H1 (cell line): ENCODE results near the gene CACNA1C. TPM values are rescaled to one million over a fixed set of nuclear protein-coding genes. Genes with fewer than 3 reads are reported as not detected.
"Not testable (repeated sequence)": the region's sequence is repeated elsewhere in the genome, so short reads cannot be mapped to it uniquely, and the experiment has no call there.

Experiments used
- CTCF ChIA-PET: fragments of 300-600 bp; sonication (Branson Sonifier 250); formaldehyde crosslinking; loops from one replicate; lab custom pipeline; 2021; ENCODE audit not compliant: partially characterized antibody; lab: Charles Lee
- POLR2A ChIA-PET: fragments of 300-600 bp; sonication (Branson Sonifier 250); formaldehyde crosslinking; loops from one replicate; lab custom pipeline; 2021; ENCODE audit warnings: inconsistent platforms; ENCODE audit not compliant: partially characterized antibody; lab: Charles Lee
- DNase-seq, 2 experiments: peaks; one replicate each; pipeline versions ENCODE4 v3.0.0 to v3.0.0-alpha.2; 2010 to 2022; ENCODE audit warnings: low spot score in 2 of 2, low read depth in 1 of 2, mixed read lengths in 1 of 2
- FAIRE-seq: peaks from 2 replicates; lab custom pipeline; 2011; peaks lifted over from hg19 to GRCh38; lab: Jason Lieb, UNC
- H2AFZ ChIP-seq: 2 replicates; pipeline ENCODE4 v1.8.1; 2012; ENCODE audit warnings: low read length, inconsistent platforms
- H2AK5ac ChIP-seq: 2 replicates; pipeline ENCODE4 v1.6.1; 2013; ENCODE audit warnings: low read depth, low read length
- H2BK120ac ChIP-seq: replicated peaks from 2 replicates; pipeline ENCODE3; 2013; ENCODE audit warnings: low read depth, low read length, inconsistent platforms
- H2BK12ac ChIP-seq: 2 replicates; pipeline ENCODE4 v1.6.1; 2013; ENCODE audit warnings: low read depth, low read length
- H2BK15ac ChIP-seq: 2 replicates; pipeline ENCODE4 v1.6.1; 2013; ENCODE audit warnings: low read length
- H2BK20ac ChIP-seq: 2 replicates; pipeline ENCODE4 v1.6.1; 2013; ENCODE audit warnings: low read length
- H2BK5ac ChIP-seq: 2 replicates; pipeline ENCODE4 v1.6.1; 2013; ENCODE audit warnings: low read depth, low read length
- H3K14ac ChIP-seq: 2 replicates; pipeline ENCODE4 v1.6.1; 2013; ENCODE audit warnings: inconsistent platforms; ENCODE audit not compliant: insufficient read length
- H3K18ac ChIP-seq: 2 replicates; pipeline ENCODE4 v1.6.1; 2013; ENCODE audit warnings: low read length; ENCODE audit errors: extremely low read depth
- H3K23ac ChIP-seq: 2 replicates; pipeline ENCODE4 v1.6.1; 2013; ENCODE audit warnings: inconsistent platforms; ENCODE audit not compliant: insufficient read length
- H3K23me2 ChIP-seq: 2 replicates; pipeline ENCODE4 v1.6.1; 2013; ENCODE audit warnings: low read depth, low read length
- H3K27ac ChIP-seq: 2 replicates; pipeline ENCODE4 v1.6.1; 2011; ENCODE audit warnings: low read depth, low read length, inconsistent platforms
- H3K27me3 ChIP-seq, 4 experiments: replicated peaks in 1 of 4; 1 replicate in 1 of 4; 2 replicates in 3 of 4; pipeline versions ENCODE4 v1.6.1 to v1.8.1; 2011 to 2013; ENCODE audit warnings: low read length in 3 of 4, mild to moderate bottlenecking in 3 of 4, inconsistent platforms in 2 of 4, mixed read lengths in 2 of 4, moderate library complexity in 1 of 4; ENCODE audit not compliant: control insufficient read depth in 3 of 4, insufficient read depth in 3 of 4; ENCODE audit errors: extremely low read depth in 1 of 4
- H3K36me3 ChIP-seq, 4 experiments: 2 replicates each; pipeline versions ENCODE4 v1.6.1 to v1.8.1; 2011 to 2013; ENCODE audit warnings: mild to moderate bottlenecking in 4 of 4, low read length in 3 of 4, moderate library complexity in 2 of 4, control low read depth in 1 of 4, inconsistent platforms in 1 of 4; ENCODE audit not compliant: insufficient read depth in 4 of 4, control insufficient read depth in 2 of 4
- H3K4ac ChIP-seq: replicated peaks from 2 replicates; pipeline ENCODE3; 2013; ENCODE audit warnings: low read length, low read depth, mixed read lengths, inconsistent platforms; ENCODE audit not compliant: insufficient read length
- H3K4me1 ChIP-seq, 4 experiments: replicated peaks in 1 of 4; 1 replicate in 1 of 4; 2 replicates in 3 of 4; pipeline versions ENCODE4 v1.6.1 to v1.8.1; 2011 to 2013; ENCODE audit warnings: low read length in 3 of 4, inconsistent platforms in 2 of 4, mixed read lengths in 1 of 4; ENCODE audit not compliant: insufficient read depth in 4 of 4, control insufficient read depth in 3 of 4
- H3K4me2 ChIP-seq, 2 experiments: 2 replicates each; pipeline versions ENCODE4 v1.6.1 to v1.8.1; 2011 to 2013; ENCODE audit warnings: low read depth in 2 of 2, low read length in 2 of 2, control low read depth in 1 of 2, inconsistent platforms in 1 of 2, mild to moderate bottlenecking in 1 of 2; ENCODE audit not compliant: insufficient read depth in 1 of 2
- H3K4me3 ChIP-seq, 4 experiments: fragments of 200-600, 300-600 bp in 1 of 4; sonication (generic), shearing (Covaris generic), sonication (Bioruptor Twin) in 1 of 4; 2 replicates each; pipeline versions ENCODE4 v1.5.1 to v1.8.1; 2011 to 2016; ENCODE audit warnings: low read length in 4 of 4, low read depth in 3 of 4, control low read depth in 2 of 4, inconsistent platforms in 2 of 4, mild to moderate bottlenecking in 2 of 4, mixed read lengths in 1 of 4, moderate library complexity in 1 of 4; ENCODE audit not compliant: insufficient read depth in 2 of 4; ENCODE audit errors: extremely low read depth in 1 of 4
- H3K56ac ChIP-seq: replicated peaks from 2 replicates; pipeline ENCODE3; 2013; ENCODE audit warnings: low read depth, mild to moderate bottlenecking, mixed read lengths, low read length, inconsistent platforms; ENCODE audit not compliant: insufficient read length
- H3K79me1 ChIP-seq: 2 replicates; pipeline ENCODE4 v1.6.1; 2013; ENCODE audit warnings: low read depth, low read length, control low read depth
- H3K79me2 ChIP-seq, 2 experiments: 2 replicates each; pipeline versions ENCODE4 v1.6.1 to v1.8.1; 2012 to 2013; ENCODE audit warnings: low read length in 2 of 2, mild to moderate bottlenecking in 2 of 2, inconsistent platforms in 1 of 2; ENCODE audit not compliant: insufficient read depth in 2 of 2, control insufficient read depth in 1 of 2
- H3K9ac ChIP-seq, 4 experiments: replicated peaks in 1 of 4; 1 replicate in 1 of 4; 2 replicates in 3 of 4; pipeline versions ENCODE4 v1.6.1 to v1.8.1; 2011 to 2013; ENCODE audit warnings: low read depth in 3 of 4, low read length in 3 of 4, control low read depth in 2 of 4, mild to moderate bottlenecking in 2 of 4, moderate library complexity in 2 of 4, inconsistent platforms in 1 of 4; ENCODE audit errors: extremely low read depth in 1 of 4
- H3K9me3 ChIP-seq, 2 experiments: 2 replicates each; pipeline versions ENCODE4 v1.6.1 to v1.8.1; 2012 to 2013; ENCODE audit warnings: mild to moderate bottlenecking in 2 of 2, moderate library complexity in 2 of 2, control low read depth in 1 of 2, inconsistent platforms in 1 of 2, low read depth in 1 of 2, low read length in 1 of 2, mixed read lengths in 1 of 2; ENCODE audit not compliant: insufficient read depth in 2 of 2
- H4K20me1 ChIP-seq, 2 experiments: replicated peaks in 1 of 2; 2 replicates each; pipeline versions ENCODE3 to v1.8.1; 2011 to 2013; ENCODE audit warnings: inconsistent platforms in 2 of 2, low read length in 2 of 2, mild to moderate bottlenecking in 1 of 2; ENCODE audit not compliant: insufficient read depth in 2 of 2, control insufficient read depth in 1 of 2
- H4K5ac ChIP-seq: 2 replicates; pipeline ENCODE4 v1.6.1; 2013; ENCODE audit warnings: low read length, low read depth, mixed read lengths, inconsistent platforms; ENCODE audit not compliant: insufficient read length
- H4K8ac ChIP-seq: 2 replicates; pipeline ENCODE4 v1.8.0; 2013; ENCODE audit warnings: mild to moderate bottlenecking, moderate library complexity, low read length, inconsistent platforms; ENCODE audit not compliant: insufficient read depth; ENCODE audit errors: extremely low read depth
- H4K91ac ChIP-seq: replicated peaks from 2 replicates; pipeline ENCODE3; 2013; ENCODE audit warnings: low read length, mixed read lengths, inconsistent platforms; ENCODE audit not compliant: insufficient read length
- WGBS, 2 experiments: shearing (Covaris generic) in 1 of 2; methylation state at CpG; one replicate each; pipeline versions ENCODE4 v1.1.6 to v1.1.7; 2013 to 2015; ENCODE audit warnings: low lambda C conversion rate in 2 of 2, mixed read lengths in 2 of 2, inconsistent platforms in 1 of 2, low coverage in 1 of 2, missing lambda C conversion rate in 1 of 2; ENCODE audit not compliant: insufficient replicate concordance in 2 of 2, insufficient coverage in 1 of 2, insufficient read length in 1 of 2; ENCODE audit errors: extremely low coverage in 1 of 2, missing lambda C conversion rate in 1 of 2; 5-methylcytosine and 5-hydroxymethylcytosine counted together
- polyA plus RNA-seq, 7 experiments: library from polyadenylated mRNA; depleted of rRNA in 3 of 7; stranded (reverse) in 5 of 7; unstranded in 2 of 7; fragments of >200 nt in 5 of 7; fragments of 200-250 nt in 2 of 7; gene quantifications; 1 replicate in 5 of 7; 2 replicates in 1 of 7; 4 replicates in 1 of 7; pipeline versions ENCODE4 v1.2.1 to v1.2.3, GENCODE V29; 2011 to 2013; ENCODE audit warnings: missing spikeins in 2 of 7, mixed read lengths in 2 of 7
- total RNA-seq: library from RNA; stranded (reverse); fragmentation: NEBNext Ultra II Directional; extraction: Animal tissue kit (Norgen Biotek cat#: 25700); gene quantifications from 2 replicates; pipeline ENCODE4 v1.2.1, GENCODE V29; 2021

Gene CACNA1C
- total and polyA plus RNA-seq, 2 of the 8 experiments (the other 6 are each of a cell fraction or from before 2014, with no cell fraction given) = 1.3 TPM

DNA sequence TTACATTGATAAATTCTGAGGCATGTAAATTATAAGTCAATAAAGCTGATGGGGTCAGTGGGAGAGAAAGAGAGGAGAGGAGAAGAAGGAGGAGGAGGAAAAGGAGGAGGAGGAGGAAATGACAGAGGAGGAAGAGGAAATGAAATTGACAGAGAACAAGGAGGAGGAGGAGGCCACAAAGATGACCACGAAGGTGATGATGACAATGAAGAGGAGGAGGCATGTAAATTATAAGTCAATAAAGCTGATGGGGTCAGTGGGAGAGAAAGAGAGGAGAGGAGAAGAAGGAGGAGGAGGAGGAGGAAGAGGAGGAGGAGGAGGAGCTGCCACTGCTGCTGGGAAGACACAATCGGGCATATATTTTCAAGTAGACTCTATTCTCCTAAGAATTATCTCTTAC, 438.6 kb downstream of the CACNA1C start:
- H3K4me3 ChIP-seq, H4K91ac ChIP-seq, H3K56ac ChIP-seq, H3K23me2 ChIP-seq, H3K27me3 ChIP-seq, H3K4ac ChIP-seq, H3K27ac ChIP-seq, H3K14ac ChIP-seq, H3K79me2 ChIP-seq, H3K23ac ChIP-seq, H2BK120ac ChIP-seq, POLR2A ChIA-PET, FAIRE-seq, H4K8ac ChIP-seq, H2BK15ac ChIP-seq, H3K79me1 ChIP-seq, DNase-seq, H3K9me3 ChIP-seq, H2AFZ ChIP-seq, H3K4me2 ChIP-seq, H4K5ac ChIP-seq, H2BK12ac ChIP-seq, H4K20me1 ChIP-seq, CTCF ChIA-PET, H3K18ac ChIP-seq, H3K9ac ChIP-seq, H3K4me1 ChIP-seq, H3K36me3 ChIP-seq, H2BK20ac ChIP-seq, H2BK5ac ChIP-seq, H2AK5ac ChIP-seq: not testable (repeated sequence)
- 69% methylated on average over 2 of the region's 2 CpGs; no CpG with 5 or more reads in 1 of the 2 experiments for WGBS, 2 experiments
